ENCODE measurements around the gene DIPK1B. TPM values are rescaled to one million over a fixed set of nuclear protein-coding genes. Genes with fewer than 3 reads are reported as not detected.
"Not testable (repeated sequence)": the region's sequence is repeated elsewhere in the genome, so short reads cannot be mapped to it uniquely, and the experiment has no call there.

Gene DIPK1B
- total RNA-seq, 4 donors from 2014 or later: 7.1 to 13.5 (median 9.5) TPM

GRCh38 chr9:136763649-136764035 lies 51.3 kb downstream of the DIPK1B start:
- no peak overlapping the region for H3K4me3 ChIP-seq (ENCODE audit: low read depth, poor library complexity, severe bottlenecking)
- TF ChIP-seq CTCF (IDR thresholded peaks at IDR 0.05) (no peak), POLR2A (IDR thresholded peaks at IDR 0.05) (no peak)
- no peak for DNase-seq (ENCODE audit: low spot score in 2 of 2)
- intact Hi-C loops (cut with DNase I; ENCODE audit: low total_unique reads): no loop called here
- 70 to 78% methylated on average over 10 to 14 of the region's 14 CpGs for WGBS, 2 donors

GRCh38 chr9:136764301-136764891 lies 52.0 kb downstream of the DIPK1B start, which contains the start of gene LCN15:
TSS of gene LCN15 (minus strand) at chr9:136764518. CDS start at chr9:136764488, 30 bp downstream.
- WGBS, 2 donors: 46 to 60% methylated on average over 5 to 6 of the region's 14 CpGs
- H3K4me3 ChIP-seq (ENCODE audit: low read depth, poor library complexity, severe bottlenecking): no peak within 1 kb of the TSS
- no peak for DNase-seq (ENCODE audit: low spot score in 2 of 2)
- TF ChIP-seq POLR2A (IDR thresholded peaks at IDR 0.05) (no peak), CTCF (IDR thresholded peaks at IDR 0.05) (no peak)
- intact Hi-C loops (cut with DNase I; ENCODE audit: low total_unique reads): no loop called here

- H3K4me3 ChIP-seq (ENCODE audit: low read depth, poor library complexity, severe bottlenecking): no peak overlapping the region
- intact Hi-C loops (cut with DNase I; ENCODE audit: low total_unique reads): no loop called here
- no peak for TF ChIP-seq CTCF (IDR thresholded peaks at IDR 0.05)
- TF ChIP-seq POLR2A (IDR thresholded peaks at IDR 0.05): no peak
- 87 to 88% methylated on average over 11 to 14 of the region's 14 CpGs for WGBS, 2 donors
- no peak for DNase-seq (ENCODE audit: low spot score in 2 of 2)
Measured at GRCh38 chr9:136765041-136765440, 52.7 kb downstream of the DIPK1B start.

- H3K4me3 ChIP-seq (ENCODE audit: low read depth, poor library complexity, severe bottlenecking); DNase-seq (ENCODE audit: low spot score in 2 of 2); intact Hi-C loops (cut with DNase I; ENCODE audit: low total_unique reads): not testable (repeated sequence)
- 73 to 76% methylated on average over 14 of the region's 14 CpGs for WGBS, 2 donors
Measured at GRCh38 chr9:136765745-136766409, 53.5 kb downstream of the DIPK1B start.

- intact Hi-C loops (cut with DNase I; ENCODE audit: low total_unique reads): not testable (repeated sequence)
- 33 to 44% methylated on average over 18 of the region's 18 CpGs for WGBS, 2 donors
Measured at GRCh38 chr9:136766410-136767120, 54.2 kb downstream of the DIPK1B start.

GRCh38 chr9:136769710-136770191 lies 57.4 kb downstream of the DIPK1B start:
- intact Hi-C loops (cut with DNase I; ENCODE audit: low total_unique reads): no loop called here
- WGBS, 2 donors: 15 to 21% methylated on average over 13 to 16 of the region's 16 CpGs
- no peak for DNase-seq (ENCODE audit: low spot score in 2 of 2)
- TF ChIP-seq CTCF (IDR thresholded peaks at IDR 0.05): no peak
- no peak for TF ChIP-seq POLR2A (IDR thresholded peaks at IDR 0.05)
- no peak overlapping the region for H3K4me3 ChIP-seq (ENCODE audit: low read depth, poor library complexity, severe bottlenecking)

More at GRCh38 chr9:136766410-136767120, 54.2 kb downstream of the DIPK1B start:
- H3K4me3 ChIP-seq (ENCODE audit: low read depth, poor library complexity, severe bottlenecking); DNase-seq (ENCODE audit: low spot score in 2 of 2): not testable (repeated sequence)
